GM12878 (cell line): ENCODE results near the gene HTT-AS. TPM values are rescaled to one million over a fixed set of nuclear protein-coding genes. Genes with fewer than 3 reads are reported as not detected.

ENCODE experiments used
- ATAC-seq: fragments of 200-7000 bp; cut with Tn5 transposase; 3 replicates; pipeline ENCODE4 v1.9.1; 2020; ENCODE audit warnings: mild to moderate bottlenecking, moderate library complexity
- BruUV-seq: library from RNA; stranded (reverse); fragments of 400-500 nt; replicated peaks from 2 replicates; lab custom pipeline; 2021; lab: Mats Ljungman, UMichigan
- CTCF ChIA-PET: fragments of 300-600 bp; sonication (Branson Sonifier 250); formaldehyde crosslinking; extraction: SDS; loops from one replicate; lab custom pipeline; 2021; ENCODE audit warnings: inconsistent platforms; lab: Yijun Ruan, JAX
- POLR2A ChIA-PET: fragments of 350-600 bp; formaldehyde crosslinking; extraction: SDS; loops from one replicate; lab custom pipeline; 2021; ENCODE audit warnings: inconsistent platforms; lab: Charles Lee
- RAD21 ChIA-PET: fragments of 300-600 bp; sonication (Branson Sonifier 250); formaldehyde crosslinking; loops from one replicate; lab custom pipeline; 2023; ENCODE audit warnings: antibody characterized with exemption; ENCODE audit not compliant: unreplicated experiment; lab: Charles Lee
- SMC1A ChIA-PET: fragments of 300-600 bp; sonication (Branson Sonifier 250); formaldehyde crosslinking; loops from one replicate; lab custom pipeline; 2023; ENCODE audit not compliant: unreplicated experiment, uncharacterized antibody; lab: Charles Lee
- DNase-seq: peaks from one replicate; pipeline ENCODE4 v3.0.0-alpha.2; 2011; ENCODE audit warnings: low read depth, low spot score
- FAIRE-seq: peaks from 3 replicates; lab custom pipeline; 2011; peaks lifted over from hg19 to GRCh38; lab: Jason Lieb, UNC
- H2AFZ ChIP-seq: 2 replicates; pipeline ENCODE4 v1.6.0; 2011; ENCODE audit warnings: low read depth, low read length, control low read depth; ENCODE audit not compliant: control insufficient read depth
- H3K27ac ChIP-seq: 2 replicates; pipeline ENCODE4 v1.5.1; 2011; ENCODE audit warnings: control low read depth; ENCODE audit not compliant: control insufficient read depth, insufficient read depth
- H3K27me3 ChIP-seq, 2 experiments: replicated peaks in 1 of 2; 2 replicates each; pipeline versions ENCODE4 v1.6.0 to v1.6.1; 2011; ENCODE audit warnings: low read length in 1 of 2; ENCODE audit not compliant: control insufficient read depth in 2 of 2, insufficient read depth in 2 of 2
- H3K36me3 ChIP-seq, 2 experiments: 2 replicates each; pipeline ENCODE4 v1.5.1; 2011; ENCODE audit warnings: low read length in 1 of 2; ENCODE audit not compliant: control insufficient read depth in 2 of 2, insufficient read depth in 2 of 2
- H3K4me1 ChIP-seq: 2 replicates; pipeline ENCODE4 v1.6.1; 2011; ENCODE audit warnings: mild to moderate bottlenecking, low read length, moderate library complexity, mixed read lengths; ENCODE audit not compliant: control insufficient read depth, insufficient read depth
- H3K4me2 ChIP-seq: 2 replicates; pipeline ENCODE4 v1.6.0; 2011; ENCODE audit warnings: control low read depth; ENCODE audit not compliant: control insufficient read depth, insufficient read depth
- H3K4me3 ChIP-seq: fragments of 200-600 bp; sonication (generic); 2 replicates; pipeline ENCODE4 v1.5.1; 2016
- H3K79me2 ChIP-seq: 2 replicates; pipeline ENCODE4 v1.6.0; 2011; ENCODE audit warnings: low read length; ENCODE audit not compliant: control insufficient read depth, insufficient read depth
- H3K9ac ChIP-seq: 2 replicates; pipeline ENCODE4 v1.8.0; 2011; ENCODE audit warnings: low read length, control low read depth, mixed read lengths; ENCODE audit not compliant: control insufficient read depth, insufficient read depth
- H3K9me3 ChIP-seq: replicated peaks from 3 replicates; pipeline ENCODE4 v1.5.1; 2011; ENCODE audit warnings: mild to moderate bottlenecking, low read length; ENCODE audit not compliant: control insufficient read depth, insufficient read depth
- H4K20me1 ChIP-seq: 2 replicates; pipeline ENCODE4 v1.6.0; 2011; ENCODE audit not compliant: control insufficient read depth, insufficient read depth
- DPF2 ChIP-seq: fragments of 450-650 bp; IDR thresholded peaks from 2 replicates; pipeline ENCODE4 v1.6.1; 2017; ENCODE audit warnings: mild to moderate bottlenecking
- FOXK2 ChIP-seq: fragments of 450-650 bp; IDR thresholded peaks from 2 replicates; pipeline ENCODE4 v1.6.1; 2017; ENCODE audit warnings: mild to moderate bottlenecking, moderate library complexity
- IRF4 ChIP-seq: IDR thresholded peaks from 2 replicates; pipeline ENCODE4 v1.6.1; 2011; ENCODE audit warnings: low read depth, low read length
- KLF5 ChIP-seq: fragments of 450-650 bp; IDR thresholded peaks from 2 replicates; pipeline ENCODE4 v1.6.1; 2014; ENCODE audit warnings: mild to moderate bottlenecking; ENCODE audit not compliant: partially characterized antibody
- MAX ChIP-seq: IDR thresholded peaks from 2 replicates; pipeline ENCODE4 v1.6.1; 2012; ENCODE audit warnings: low read depth, low read length, improper control_type of control experiment
- PKNOX1 ChIP-seq: fragments of 450-650 bp; IDR thresholded peaks from 2 replicates; pipeline ENCODE4 v1.6.1; 2016; ENCODE audit warnings: mild to moderate bottlenecking
- POLR2AphosphoS2 ChIP-seq: IDR thresholded peaks from 2 replicates; pipeline ENCODE4 v1.6.1; 2011; ENCODE audit warnings: low read depth, mild to moderate bottlenecking, low read length, improper control_type of control experiment, moderate library complexity
- SRF ChIP-seq, 2 experiments: IDR thresholded peaks; 2 replicates each; pipeline ENCODE4 v1.6.1; 2011; ENCODE audit warnings: low read depth in 2 of 2, low read length in 2 of 2, mild to moderate bottlenecking in 1 of 2, moderate library complexity in 1 of 2
- TARDBP ChIP-seq: IDR thresholded peaks from 2 replicates; pipeline ENCODE4 v1.6.1; 2016; ENCODE audit warnings: borderline replicate concordance
- WGBS: methylation state at CpG from one replicate; pipeline ENCODE4 v1.1.6; 2016; ENCODE audit warnings: low lambda C conversion rate; ENCODE audit not compliant: insufficient replicate concordance, insufficient coverage; ENCODE audit errors: missing lambda C conversion rate; 5-methylcytosine and 5-hydroxymethylcytosine counted together
- in situ Hi-C: fragments of 300-500 bp; cut with MboI; formaldehyde crosslinking; loops from 9 replicates; pipeline ENCODE4 v1.14.3; 2018; ENCODE audit warnings: mixed read lengths
- intact Hi-C: fragments of 100-400 bp; cut with micrococcal nuclease; formaldehyde crosslinking; loops from one replicate; pipeline ENCODE4 v1.14.2; 2022; ENCODE audit not compliant: unreplicated experiment
- polyA plus RNA-seq, 11 experiments: library from polyadenylated mRNA; depleted of rRNA in 4 of 11; unstranded in 6 of 11; stranded (reverse) in 5 of 11; fragments of >200 nt; fragmentation: Nextera tagmentation in 4 of 11; fragmentation: Illumina TruSeq in 1 of 11; extraction: Ambion mirVana in 4 of 11; extraction: Trizol in 1 of 11; gene quantifications; 1 replicate in 1 of 11; 2 replicates in 10 of 11; pipeline versions ENCODE4 v1.2.1 to v1.2.3, GENCODE V29; 2011 to 2016; ENCODE audit warnings: inconsistent platforms in 2 of 11, missing spikeins in 2 of 11, low read depth in 1 of 11
- total RNA-seq, 4 experiments: library from RNA; depleted of rRNA in 3 of 4; stranded (reverse); fragments of >200 nt in 3 of 4; fragmentation: Illumina TruSeq in 1 of 4; extraction: Trizol in 1 of 4; gene quantifications; 2 replicates each; pipeline versions ENCODE4 v1.2.1 to v1.2.3, GENCODE V29; 2013 to 2021
- TF ChIP-seq, protein P1 (sequence below): fragments of 450-650 bp; IDR thresholded peaks from 2 replicates; pipeline ENCODE4 v1.6.1; 2017; ENCODE audit warnings: antibody characterized with exemption, mild to moderate bottlenecking, moderate library complexity
- TF ChIP-seq, protein P2 (sequence below): IDR thresholded peaks from 2 replicates; pipeline ENCODE4 v1.6.1; 2011; ENCODE audit warnings: mild to moderate bottlenecking, low read depth, low read length, moderate library complexity; ENCODE audit not compliant: insufficient replicate concordance

HTT-AS gene
- total and polyA plus RNA-seq, 10 of the 15 experiments (the other 5 are each of a cell fraction or from before 2014, with no cell fraction given) = not detected

- Histone ChIP-seq H3K27me3 (no peaks in the 10 kb centered on the region), H3K9me3 (peaks cover 4% of the 10 kb centered on the region; the same call in 2 of the 3 replicates), H3K4me1 (peaks cover 14% of the 10 kb centered on the region), H4K20me1 (no peaks in the 10 kb centered on the region), H3K79me2 (no peaks in the 10 kb centered on the region), H3K9ac (no peak overlapping the region), H3K4me3 (no peak overlapping the region), H3K4me2 (no peak overlapping the region), H3K27ac (no peak overlapping the region), H2AFZ (no peak overlapping the region), H3K36me3 (no peaks in the 10 kb centered on the region)
- TF ChIP-seq TARDBP = no peak
- TF ChIP-seq KLF5 = no peak
- TF ChIP-seq PKNOX1 = no peak
- no peak for TF ChIP-seq DPF2
- DNase-seq (no peak), ATAC-seq (no peak), FAIRE-seq (no peak)
- RAD21 ChIA-PET = no interaction called here
- CTCF ChIA-PET = interaction anchor here (1.1 kb wide), 1 partner anchor 46 kb away, joined by 3 read pairs; no protein-coding TSS in a partner anchor
- no TSS peak for BruUV-seq
- in situ Hi-C loops (no loop called here), intact Hi-C loops (no loop called here)
- WGBS = 96% methylated on average over 6 of the region's 6 CpGs
- SMC1A ChIA-PET = no interaction called here
- POLR2A ChIA-PET = interaction anchor here (1.1 kb wide), 1 partner anchor 13 kb away, joined by 4 read pairs; no protein-coding TSS in a partner anchor
Measured at GRCh38 chr4:3060946-3061345, 13.4 kb downstream of the HTT-AS start.

GRCh38 chr4:3059943-3060342 lies 14.4 kb downstream of the HTT-AS start:
- Histone ChIP-seq H3K9me3 (peaks cover 11% of the 10 kb centered on the region; the same call in 2 of the 3 replicates), H3K9ac (no peak overlapping the region), H3K36me3 (no peaks in the 10 kb centered on the region), H3K4me1 (peaks cover 14% of the 10 kb centered on the region), H3K27ac (no peak overlapping the region), H4K20me1 (no peaks in the 10 kb centered on the region), H3K4me3 (no peak overlapping the region), H3K27me3 (no peaks in the 10 kb centered on the region), H2AFZ (no peak overlapping the region), H3K4me2 (no peak overlapping the region), H3K79me2 (no peaks in the 10 kb centered on the region)
- ChIA-PET RAD21 (no interaction called here), CTCF (interaction anchor here (0.8 to 1.1 kb wide), 2 partner anchors 47 to 98 kb away, joined by 3 read pairs; no protein-coding TSS in a partner anchor), POLR2A (interaction anchor here (0.6 to 1.1 kb wide), 3 partner anchors 14 to 380 kb away, joined by 3 to 4 read pairs (median 3); no protein-coding TSS in a partner anchor), SMC1A (interaction anchor here (1.1 kb wide), 1 partner anchor 13 kb away, joined by 3 read pairs; no protein-coding TSS in a partner anchor)
- ATAC-seq = no peak
- intact Hi-C loops (no loop called here), in situ Hi-C loops (no loop called here)
- no TSS peak for BruUV-seq
- WGBS = 89% methylated on average over 6 of the region's 6 CpGs
- no peak for DNase-seq
- no peak for TF ChIP-seq FOXK2
- TF ChIP-seq SRF (IDR thresholded peaks at IDR 0.05; ENCODE audit: low read depth in 2 of 2, low read length in 2 of 2) = no peak
- no peak for TF ChIP-seq POLR2AphosphoS2
- TF ChIP-seq, protein P1, sequence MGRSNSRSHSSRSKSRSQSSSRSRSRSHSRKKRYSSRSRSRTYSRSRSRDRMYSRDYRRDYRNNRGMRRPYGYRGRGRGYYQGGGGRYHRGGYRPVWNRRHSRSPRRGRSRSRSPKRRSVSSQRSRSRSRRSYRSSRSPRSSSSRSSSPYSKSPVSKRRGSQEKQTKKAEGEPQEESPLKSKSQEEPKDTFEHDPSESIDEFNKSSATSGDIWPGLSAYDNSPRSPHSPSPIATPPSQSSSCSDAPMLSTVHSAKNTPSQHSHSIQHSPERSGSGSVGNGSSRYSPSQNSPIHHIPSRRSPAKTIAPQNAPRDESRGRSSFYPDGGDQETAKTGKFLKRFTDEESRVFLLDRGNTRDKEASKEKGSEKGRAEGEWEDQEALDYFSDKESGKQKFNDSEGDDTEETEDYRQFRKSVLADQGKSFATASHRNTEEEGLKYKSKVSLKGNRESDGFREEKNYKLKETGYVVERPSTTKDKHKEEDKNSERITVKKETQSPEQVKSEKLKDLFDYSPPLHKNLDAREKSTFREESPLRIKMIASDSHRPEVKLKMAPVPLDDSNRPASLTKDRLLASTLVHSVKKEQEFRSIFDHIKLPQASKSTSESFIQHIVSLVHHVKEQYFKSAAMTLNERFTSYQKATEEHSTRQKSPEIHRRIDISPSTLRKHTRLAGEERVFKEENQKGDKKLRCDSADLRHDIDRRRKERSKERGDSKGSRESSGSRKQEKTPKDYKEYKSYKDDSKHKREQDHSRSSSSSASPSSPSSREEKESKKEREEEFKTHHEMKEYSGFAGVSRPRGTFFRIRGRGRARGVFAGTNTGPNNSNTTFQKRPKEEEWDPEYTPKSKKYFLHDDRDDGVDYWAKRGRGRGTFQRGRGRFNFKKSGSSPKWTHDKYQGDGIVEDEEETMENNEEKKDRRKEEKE = no peak
- no peak for TF ChIP-seq MAX
- no peak for TF ChIP-seq IRF4
- TF ChIP-seq, protein P2, sequence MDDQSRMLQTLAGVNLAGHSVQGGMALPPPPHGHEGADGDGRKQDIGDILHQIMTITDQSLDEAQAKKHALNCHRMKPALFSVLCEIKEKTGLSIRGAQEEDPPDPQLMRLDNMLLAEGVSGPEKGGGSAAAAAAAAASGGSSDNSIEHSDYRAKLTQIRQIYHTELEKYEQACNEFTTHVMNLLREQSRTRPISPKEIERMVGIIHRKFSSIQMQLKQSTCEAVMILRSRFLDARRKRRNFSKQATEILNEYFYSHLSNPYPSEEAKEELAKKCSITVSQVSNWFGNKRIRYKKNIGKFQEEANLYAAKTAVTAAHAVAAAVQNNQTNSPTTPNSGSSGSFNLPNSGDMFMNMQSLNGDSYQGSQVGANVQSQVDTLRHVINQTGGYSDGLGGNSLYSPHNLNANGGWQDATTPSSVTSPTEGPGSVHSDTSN = no peak
- no peak for FAIRE-seq
